Stimulated activated CD8-positive, alpha-beta memory T cell treated with anti-CD3 and anti-CD28 coated beads, Interleukin-15, amount 100 ng/mL, for 24 hours (primary cell): ENCODE results near the gene EMX2.

Experiments used
- DNase-seq: peaks from one replicate; pipeline ENCODE4 v3.0.0-alpha.2; 2020; ENCODE audit warnings: low read depth

EMX2 gene

GRCh38 chr10:117544711-117545140 lies 2.2 kb downstream of the EMX2 start:
- no peak for DNase-seq

- no peak for DNase-seq
Measured at GRCh38 chr10:117545141-117546019, 2.8 kb downstream of the EMX2 start.

GRCh38 chr10:117546020-117546580 lies 3.6 kb downstream of the EMX2 start:
- DNase-seq = no peak

- no peak for DNase-seq
Measured at GRCh38 chr10:117546581-117547015, 4.1 kb downstream of the EMX2 start.

GRCh38 chr10:117547016-117547715 lies 4.6 kb downstream of the EMX2 start:
- DNase-seq = no peak

GRCh38 chr10:117547716-117548668 lies 5.4 kb downstream of the EMX2 start:
- DNase-seq = no peak

- no peak for DNase-seq
Measured at GRCh38 chr10:117549100-117549585, 6.6 kb downstream of the EMX2 start.

GRCh38 chr10:117550076-117550475 lies 7.5 kb downstream of the EMX2 start:
- DNase-seq = no peak

- DNase-seq = no peak
Measured at GRCh38 chr10:117550599-117551329, 8.2 kb downstream of the EMX2 start.

- DNase-seq = no peak
Measured at GRCh38 chr10:117551330-117552155, 9.0 kb downstream of the EMX2 start.

- DNase-seq = no peak
Measured at GRCh38 chr10:117552156-117552631, 9.6 kb downstream of the EMX2 start.

GRCh38 chr10:117552701-117553141 lies 10.2 kb downstream of the EMX2 start:
- DNase-seq = no peak

GRCh38 chr10:117553142-117553814 lies 10.7 kb downstream of the EMX2 start:
- DNase-seq = no peak

- no peak for DNase-seq
Measured at GRCh38 chr10:117553815-117554172, 11.2 kb downstream of the EMX2 start.

- no peak for DNase-seq
Measured at GRCh38 chr10:117554241-117554814, 11.8 kb downstream of the EMX2 start.

- no peak for DNase-seq
Measured at GRCh38 chr10:117555017-117555416, 12.5 kb downstream of the EMX2 start.

- DNase-seq = no peak
Measured at GRCh38 chr10:117555863-117556262, 13.3 kb downstream of the EMX2 start.

- DNase-seq = no peak
Measured at GRCh38 chr10:117556356-117556755, 13.8 kb downstream of the EMX2 start.

GRCh38 chr10:117559712-117560111 lies 17.2 kb downstream of the EMX2 start:
- DNase-seq = no peak
